Calu3 (cell line): ENCODE measurements around the gene ATR. TPM values are rescaled to one million over a fixed set of nuclear protein-coding genes. Genes with fewer than 3 reads are reported as not detected.

Experiments
- BruUV-seq: library from RNA; stranded (reverse); fragments of 400-500 nt; replicated peaks from 2 replicates; lab custom pipeline; 2021; lab: Mats Ljungman, UMichigan
- CTCF ChIA-PET: fragments of 300-600 bp; sonication (Branson Sonifier 250); formaldehyde crosslinking; loops from one replicate; lab custom pipeline; 2022; ENCODE audit warnings: antibody characterized with exemption; lab: Charles Lee
- DNase-seq: peaks from one replicate; pipeline ENCODE4 v3.0.0; 2022
- H3K27ac Mint-ChIP-seq: one replicate; pipeline ENCODE4 v1.8.0; 2022; ENCODE audit warnings: mixed read lengths; ENCODE audit not compliant: unreplicated experiment
- H3K27me3 Mint-ChIP-seq: one replicate; pipeline ENCODE4 v1.8.0; 2022; ENCODE audit warnings: mixed read lengths; ENCODE audit not compliant: unreplicated experiment
- H3K36me3 Mint-ChIP-seq: one replicate; pipeline ENCODE4 v1.8.0; 2022; ENCODE audit warnings: mild to moderate bottlenecking, moderate library complexity, mixed read lengths; ENCODE audit not compliant: insufficient read depth, unreplicated experiment
- H3K4me1 Mint-ChIP-seq: one replicate; pipeline ENCODE4 v1.8.0; 2022; ENCODE audit warnings: mild to moderate bottlenecking, low read depth, mixed read lengths; ENCODE audit not compliant: unreplicated experiment
- H3K4me3 Mint-ChIP-seq: one replicate; pipeline ENCODE4 v1.8.0; 2022; ENCODE audit warnings: mild to moderate bottlenecking, low read depth, moderate library complexity, mixed read lengths; ENCODE audit not compliant: unreplicated experiment
- H3K9me3 Mint-ChIP-seq: one replicate; pipeline ENCODE4 v1.8.0; 2022; ENCODE audit warnings: low read depth, mixed read lengths; ENCODE audit not compliant: unreplicated experiment
- CTCF ChIP-seq: fragments of 200-600 bp; IDR thresholded peaks from one replicate; pipeline ENCODE4 v1.8.0; 2022; ENCODE audit warnings: antibody characterized with exemption; ENCODE audit not compliant: unreplicated experiment
- intact Hi-C: fragments of 100-400 bp; cut with micrococcal nuclease; formaldehyde crosslinking; loops from one replicate; pipeline ENCODE4 v1.10.0; 2022; ENCODE audit not compliant: unreplicated experiment
- total RNA-seq: library from RNA; stranded (reverse); gene quantifications from 2 replicates; pipeline ENCODE4 v1.2.3, GENCODE V29; 2022

Gene ATR
- total RNA-seq, 1 experiment from 2014 or later = 70.5 TPM

GRCh38 chr3:142614059-142614626 is 35.6 kb upstream of the ATR start:
- H3K27ac Mint-ChIP-seq = no peak overlapping the region
- TF ChIP-seq CTCF = no peak
- intact Hi-C loops = no loop called here
- H3K36me3 Mint-ChIP-seq = peaks cover 4% of the 10 kb centered on the region
- no peaks in the 10 kb centered on the region for H3K9me3 Mint-ChIP-seq
- CTCF ChIA-PET = interaction anchor here (0.5 to 1.8 kb wide), 7 partner anchors 9 to 50 kb away, joined by 3 to 6 read pairs (median 3); no protein-coding TSS in a partner anchor
- peaks cover 39% of the 10 kb centered on the region for H3K4me1 Mint-ChIP-seq
- BruUV-seq = no TSS peak
- H3K27me3 Mint-ChIP-seq = no peaks in the 10 kb centered on the region
- no peak overlapping the region for H3K4me3 Mint-ChIP-seq
- DNase-seq = no peak

GRCh38 chr3:142613491-142613890 is 35.0 kb upstream of the ATR start:
- intact Hi-C loops = no loop called here
- Mint-ChIP-seq H3K27me3 (no peaks in the 10 kb centered on the region), H3K27ac (no peak overlapping the region), H3K9me3 (no peaks in the 10 kb centered on the region), H3K36me3 (peaks cover 4% of the 10 kb centered on the region), H3K4me3 (no peak overlapping the region), H3K4me1 (peaks cover 33% of the 10 kb centered on the region)
- no peak for DNase-seq
- CTCF ChIA-PET = interaction anchor here (0.5 to 1.8 kb wide), 10 partner anchors 9 to 1100 kb away, joined by 3 to 6 read pairs (median 3); no protein-coding TSS in a partner anchor
- no TSS peak for BruUV-seq
- no peak for TF ChIP-seq CTCF

- intact Hi-C loops = no loop called here
- TF ChIP-seq CTCF = no peak
- CTCF ChIA-PET = interaction anchor here (0.5 kb wide), 2 partner anchors 47 to 101 kb away, joined by 3 to 4 read pairs; no protein-coding TSS in a partner anchor
- Mint-ChIP-seq H3K9me3 (no peaks in the 10 kb centered on the region), H3K4me3 (no peak overlapping the region), H3K36me3 (no peaks in the 10 kb centered on the region), H3K27ac (no peak overlapping the region), H3K27me3 (no peaks in the 10 kb centered on the region), H3K4me1 (peaks cover 25% of the 10 kb centered on the region)
- DNase-seq = no peak
- no TSS peak for BruUV-seq
These were observed 32.7 kb upstream of the ATR start for GRCh38 chr3:142611206-142611605.

GRCh38 chr3:142609136-142609535 is 30.6 kb upstream of the ATR start:
- no peak for DNase-seq
- Mint-ChIP-seq H3K36me3 (no peaks in the 10 kb centered on the region), H3K4me1 (peaks cover 29% of the 10 kb centered on the region), H3K27ac (no peak overlapping the region), H3K27me3 (no peaks in the 10 kb centered on the region), H3K4me3 (no peak overlapping the region), H3K9me3 (no peaks in the 10 kb centered on the region)
- intact Hi-C loops = no loop called here
- no TSS peak for BruUV-seq
- CTCF ChIA-PET = interaction anchor here (0.7 to 1.3 kb wide), 2 partner anchors 13 to 209 kb away, joined by 3 read pairs; partner anchors contain the start of gene PLS1
- TF ChIP-seq CTCF = no peak
